Measurements from ENCODE around the gene LAMB4.

The LAMB4 gene

DNA sequence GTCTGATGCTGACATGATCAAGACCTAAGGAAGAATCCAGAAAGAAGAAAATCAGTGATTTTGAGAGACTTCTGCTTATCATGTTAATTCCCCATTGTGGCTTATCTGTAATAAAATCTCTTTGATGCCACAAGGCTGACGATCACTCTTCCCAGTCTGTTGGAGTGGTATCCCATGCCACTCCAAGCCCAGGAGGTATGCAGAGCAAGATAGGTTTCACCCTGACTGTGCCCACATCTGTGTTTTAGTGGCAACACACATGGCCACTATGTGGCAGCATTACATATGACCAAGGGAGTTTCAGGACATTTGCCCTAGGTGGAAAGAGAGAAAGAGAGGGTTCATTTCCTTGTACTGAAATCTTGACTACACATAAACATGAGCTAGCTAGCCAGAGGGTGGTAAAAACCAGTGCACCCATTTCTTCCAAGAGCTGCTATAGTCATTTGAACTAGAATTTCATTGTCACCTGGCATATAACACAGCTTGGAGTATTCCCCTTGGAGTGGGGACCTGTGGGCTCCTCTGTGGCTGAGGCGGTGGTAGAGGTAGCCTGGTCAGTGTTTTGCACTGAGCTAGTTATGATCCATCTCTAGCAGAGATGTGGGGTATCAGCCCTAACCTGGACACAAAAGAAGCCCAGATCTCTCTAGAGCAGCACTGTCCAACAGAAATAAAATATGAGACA is 20.8 kb downstream of the LAMB4 start:
- Histone ChIP-seq H3K36me3 (ENCODE audit: control insufficient read depth in 4 of 4, insufficient read depth in 4 of 4, low read length in 3 of 4) (no peaks in the 10 kb centered on the region), H3K9me3 (ENCODE audit: control extremely low read depth in 1 of 5, control insufficient read depth in 4 of 5, insufficient read depth in 2 of 5, low read depth in 1 of 5, low read length in 4 of 5) (no peaks in the 10 kb centered on the region), H3K4me3 (ENCODE audit: control insufficient read depth in 1 of 7, extremely low read depth in 1 of 7, insufficient read depth in 4 of 7, low read depth in 2 of 7, low read length in 6 of 7) (no peak overlapping the region), H3K4me1 (ENCODE audit: control extremely low read depth in 1 of 4, control insufficient read depth in 4 of 4, insufficient read depth in 4 of 4, low read length in 3 of 4) (no peaks in the 10 kb centered on the region), H3K27ac (ENCODE audit: insufficient read depth in 1 of 2, low read depth in 1 of 2, low read length in 2 of 2, poor library complexity in 1 of 2, severe bottlenecking in 2 of 2) (no peak overlapping the region), H3K27me3 (replicated peaks in 2 of 5; ENCODE audit: control insufficient read depth in 4 of 5, insufficient read depth in 5 of 5, low read length in 4 of 5) (no peaks in the 10 kb centered on the region)
- POLR2A ChIA-PET = no interaction called here
- 50% methylated on average over 2 of the region's 2 CpGs for WGBS (ENCODE audit: insufficient coverage)
- CTCF ChIA-PET = interaction anchor here (0.6 to 10.6 kb wide), 9 partner anchors 9 to 39 kb away, joined by 3 to 121 read pairs (median 3); no protein-coding TSS in a partner anchor
- DNase-seq = peak; percentile 29 to 48 (median 34)

DNA sequence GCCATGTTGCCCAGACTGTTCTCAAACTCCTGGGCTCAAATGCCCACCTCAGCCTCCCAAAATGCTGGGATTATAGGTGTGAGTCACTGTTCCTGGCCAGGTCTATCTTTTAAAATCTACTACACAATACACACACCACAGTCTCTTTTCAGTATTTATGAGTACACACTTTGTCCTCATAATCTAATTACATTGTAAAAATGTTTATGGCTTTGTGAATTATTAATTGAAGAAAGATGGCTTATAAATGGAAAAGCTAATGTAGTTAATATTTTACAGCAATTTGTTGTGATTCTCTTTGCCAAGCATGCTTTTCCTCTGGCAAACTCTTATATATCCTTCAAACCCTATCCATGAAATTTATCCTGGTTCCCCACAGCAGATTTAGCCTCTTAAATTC is 22.0 kb downstream of the LAMB4 start:
- DNase-seq = no peak
- Histone ChIP-seq H3K27me3 (replicated peaks in 2 of 5; ENCODE audit: control insufficient read depth in 4 of 5, insufficient read depth in 5 of 5, low read length in 4 of 5) (no peaks in the 10 kb centered on the region), H3K4me3 (ENCODE audit: control insufficient read depth in 1 of 7, extremely low read depth in 1 of 7, insufficient read depth in 4 of 7, low read depth in 2 of 7, low read length in 6 of 7) (no peak overlapping the region), H3K27ac (ENCODE audit: insufficient read depth in 1 of 2, low read depth in 1 of 2, low read length in 2 of 2, poor library complexity in 1 of 2, severe bottlenecking in 2 of 2) (no peak overlapping the region), H3K36me3 (ENCODE audit: control insufficient read depth in 4 of 4, insufficient read depth in 4 of 4, low read length in 3 of 4) (no peaks in the 10 kb centered on the region), H3K4me1 (ENCODE audit: control extremely low read depth in 1 of 4, control insufficient read depth in 4 of 4, insufficient read depth in 4 of 4, low read length in 3 of 4) (no peaks in the 10 kb centered on the region), H3K9me3 (ENCODE audit: control extremely low read depth in 1 of 5, control insufficient read depth in 4 of 5, insufficient read depth in 2 of 5, low read depth in 1 of 5, low read length in 4 of 5) (no peaks in the 10 kb centered on the region)
- CTCF ChIA-PET = interaction anchor here (10.6 kb wide), 1 partner anchor 38 kb away, joined by 121 read pairs; no protein-coding TSS in a partner anchor
- POLR2A ChIA-PET = no interaction called here

DNA sequence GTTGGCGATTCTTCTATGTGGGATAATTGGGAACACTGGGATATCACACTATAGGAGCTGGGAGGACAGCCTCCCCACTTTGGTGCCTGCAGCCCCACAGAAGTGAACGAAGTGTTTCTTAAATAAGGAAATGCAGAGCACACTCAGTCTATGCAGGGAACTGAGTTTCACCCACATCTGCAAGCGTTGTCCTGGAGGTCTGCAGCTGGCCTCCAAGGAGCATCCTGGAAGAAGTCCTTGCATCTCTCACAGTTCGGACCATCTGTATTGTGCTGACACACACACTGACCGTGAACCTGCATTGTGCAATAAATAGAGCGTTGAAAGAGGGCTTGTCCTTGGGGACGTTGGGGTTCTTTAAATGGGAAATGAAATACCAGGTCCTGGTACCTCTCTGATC is 25.8 kb downstream of the LAMB4 start:
- CTCF ChIA-PET = interaction anchor here (1.3 to 10.6 kb wide), 2 partner anchors 9 to 41 kb away, joined by 5 to 121 read pairs; no protein-coding TSS in a partner anchor
- H3K27ac ChIP-seq (ENCODE audit: insufficient read depth in 1 of 2, low read depth in 1 of 2, low read length in 2 of 2, poor library complexity in 1 of 2, severe bottlenecking in 2 of 2) = no peak overlapping the region
- DNase-seq = no peak

GRCh38 chr7:108103558-108104298 is 26.4 kb downstream of the LAMB4 start:
- WGBS (ENCODE audit: insufficient coverage) = 92% methylated on average over 4 of the region's 5 CpGs
- H3K4me1 ChIP-seq (ENCODE audit: control extremely low read depth in 1 of 4, control insufficient read depth in 4 of 4, insufficient read depth in 4 of 4, low read length in 3 of 4) = no peaks in the 10 kb centered on the region
- ChIA-PET CTCF (interaction anchor here (1.3 to 10.6 kb wide), 2 partner anchors 10 to 42 kb away, joined by 5 to 121 read pairs; no protein-coding TSS in a partner anchor), POLR2A (no interaction called here)
- H3K4me3 ChIP-seq (ENCODE audit: control insufficient read depth in 1 of 7, extremely low read depth in 1 of 7, insufficient read depth in 4 of 7, low read depth in 2 of 7, low read length in 6 of 7) = no peak overlapping the region
- DNase-seq = no peak
- H3K27me3 ChIP-seq (replicated peaks in 2 of 5; ENCODE audit: control insufficient read depth in 4 of 5, insufficient read depth in 5 of 5, low read length in 4 of 5) = no peaks in the 10 kb centered on the region
- H3K27ac ChIP-seq (ENCODE audit: insufficient read depth in 1 of 2, low read depth in 1 of 2, low read length in 2 of 2, poor library complexity in 1 of 2, severe bottlenecking in 2 of 2) = peak overlapping the region in 1 of 2 experiments; percentile 53
- no peaks in the 10 kb centered on the region for H3K9me3 ChIP-seq (ENCODE audit: control extremely low read depth in 1 of 5, control insufficient read depth in 4 of 5, insufficient read depth in 2 of 5, low read depth in 1 of 5, low read length in 4 of 5)
- H3K36me3 ChIP-seq (ENCODE audit: control insufficient read depth in 4 of 4, insufficient read depth in 4 of 4, low read length in 3 of 4) = no peaks in the 10 kb centered on the region

More for the DNA sequence above, 25.8 kb downstream of the LAMB4 start:
- Histone ChIP-seq H3K4me3 (ENCODE audit: control insufficient read depth in 1 of 7, extremely low read depth in 1 of 7, insufficient read depth in 4 of 7, low read depth in 2 of 7, low read length in 6 of 7) (no peak overlapping the region), H3K4me1 (ENCODE audit: control extremely low read depth in 1 of 4, control insufficient read depth in 4 of 4, insufficient read depth in 4 of 4, low read length in 3 of 4) (no peaks in the 10 kb centered on the region), H3K36me3 (ENCODE audit: control insufficient read depth in 4 of 4, insufficient read depth in 4 of 4, low read length in 3 of 4) (no peaks in the 10 kb centered on the region), H3K27me3 (replicated peaks in 2 of 5; ENCODE audit: control insufficient read depth in 4 of 5, insufficient read depth in 5 of 5, low read length in 4 of 5) (no peaks in the 10 kb centered on the region), H3K9me3 (ENCODE audit: control extremely low read depth in 1 of 5, control insufficient read depth in 4 of 5, insufficient read depth in 2 of 5, low read depth in 1 of 5, low read length in 4 of 5) (no peaks in the 10 kb centered on the region)
- 92% methylated on average over 3 of the region's 7 CpGs for WGBS (ENCODE audit: insufficient coverage)
- POLR2A ChIA-PET = no interaction called here

GRCh38 chr7:108102671-108103312 is 27.4 kb downstream of the LAMB4 start:
- Histone ChIP-seq H3K4me3 (ENCODE audit: control insufficient read depth in 1 of 7, extremely low read depth in 1 of 7, insufficient read depth in 4 of 7, low read depth in 2 of 7, low read length in 6 of 7) (no peak overlapping the region), H3K4me1 (ENCODE audit: control extremely low read depth in 1 of 4, control insufficient read depth in 4 of 4, insufficient read depth in 4 of 4, low read length in 3 of 4) (no peaks in the 10 kb centered on the region), H3K36me3 (ENCODE audit: control insufficient read depth in 4 of 4, insufficient read depth in 4 of 4, low read length in 3 of 4) (no peaks in the 10 kb centered on the region), H3K27ac (ENCODE audit: insufficient read depth in 1 of 2, low read depth in 1 of 2, low read length in 2 of 2, poor library complexity in 1 of 2, severe bottlenecking in 2 of 2) (peak overlapping the region in 1 of 2 experiments; percentile 53), H3K27me3 (replicated peaks in 2 of 5; ENCODE audit: control insufficient read depth in 4 of 5, insufficient read depth in 5 of 5, low read length in 4 of 5) (peaks cover 0 to 2% (median 0%) of the 10 kb centered on the region in 5 experiments), H3K9me3 (ENCODE audit: control extremely low read depth in 1 of 5, control insufficient read depth in 4 of 5, insufficient read depth in 2 of 5, low read depth in 1 of 5, low read length in 4 of 5) (no peaks in the 10 kb centered on the region)
- ChIA-PET POLR2A (no interaction called here), CTCF (interaction anchor here (0.9 to 1.0 kb wide), 2 partner anchors 11 to 43 kb away, joined by 3 to 4 read pairs; no protein-coding TSS in a partner anchor)
- no peak for DNase-seq
- 92% methylated on average over 20 of the region's 20 CpGs for WGBS (ENCODE audit: insufficient coverage)

GRCh38 chr7:108101759-108102158 is 28.4 kb downstream of the LAMB4 start:
- Histone ChIP-seq H3K27ac (ENCODE audit: insufficient read depth in 1 of 2, low read depth in 1 of 2, low read length in 2 of 2, poor library complexity in 1 of 2, severe bottlenecking in 2 of 2) (no peak overlapping the region), H3K27me3 (replicated peaks in 2 of 5; ENCODE audit: control insufficient read depth in 4 of 5, insufficient read depth in 5 of 5, low read length in 4 of 5) (peaks cover 0 to 2% (median 0%) of the 10 kb centered on the region in 5 experiments), H3K36me3 (ENCODE audit: control insufficient read depth in 4 of 4, insufficient read depth in 4 of 4, low read length in 3 of 4) (no peaks in the 10 kb centered on the region), H3K4me1 (ENCODE audit: control extremely low read depth in 1 of 4, control insufficient read depth in 4 of 4, insufficient read depth in 4 of 4, low read length in 3 of 4) (no peaks in the 10 kb centered on the region), H3K9me3 (ENCODE audit: control extremely low read depth in 1 of 5, control insufficient read depth in 4 of 5, insufficient read depth in 2 of 5, low read depth in 1 of 5, low read length in 4 of 5) (no peaks in the 10 kb centered on the region), H3K4me3 (ENCODE audit: control insufficient read depth in 1 of 7, extremely low read depth in 1 of 7, insufficient read depth in 4 of 7, low read depth in 2 of 7, low read length in 6 of 7) (no peak overlapping the region)
- no peak for DNase-seq
- ChIA-PET POLR2A (no interaction called here), CTCF (no interaction called here)
- 97% methylated on average over 3 of the region's 3 CpGs for WGBS (ENCODE audit: insufficient coverage)

DNA sequence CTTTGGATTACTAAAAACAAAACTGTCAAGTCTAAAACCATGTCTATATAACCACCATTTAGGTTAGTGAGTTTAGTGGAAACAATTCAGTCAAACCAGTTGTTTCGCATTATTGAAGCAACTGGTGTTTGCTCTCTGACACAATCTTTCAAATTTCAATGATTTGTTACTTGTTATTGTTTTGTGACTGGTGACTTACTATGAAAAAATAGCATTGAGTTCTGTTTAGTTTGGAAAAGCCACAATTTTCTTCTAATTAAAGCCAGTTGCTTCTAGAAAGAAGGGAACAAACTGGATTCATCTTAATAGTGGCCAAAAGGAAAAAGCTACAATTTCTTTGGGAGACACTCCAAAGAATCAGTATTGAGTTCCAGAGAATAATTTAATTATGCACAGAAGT is 30.4 kb downstream of the LAMB4 start:
- DNase-seq = no peak
- no peaks in the 10 kb centered on the region for H3K9me3 ChIP-seq (ENCODE audit: control extremely low read depth in 1 of 5, control insufficient read depth in 4 of 5, insufficient read depth in 2 of 5, low read depth in 1 of 5, low read length in 4 of 5)
- peaks cover 0 to 2% (median 0%) of the 10 kb centered on the region in 5 experiments for H3K27me3 ChIP-seq (replicated peaks in 2 of 5; ENCODE audit: control insufficient read depth in 4 of 5, insufficient read depth in 5 of 5, low read length in 4 of 5)
- ChIA-PET CTCF (no interaction called here), POLR2A (no interaction called here)
- WGBS (ENCODE audit: insufficient coverage) = no CpG with 5 or more reads among the region's 1 CpG
- no peak overlapping the region for H3K27ac ChIP-seq (ENCODE audit: insufficient read depth in 1 of 2, low read depth in 1 of 2, low read length in 2 of 2, poor library complexity in 1 of 2, severe bottlenecking in 2 of 2)
- no peak overlapping the region for H3K4me3 ChIP-seq (ENCODE audit: control insufficient read depth in 1 of 7, extremely low read depth in 1 of 7, insufficient read depth in 4 of 7, low read depth in 2 of 7, low read length in 6 of 7)
- peaks cover 0 to 7% (median 0%) of the 10 kb centered on the region in 4 experiments for H3K4me1 ChIP-seq (ENCODE audit: control extremely low read depth in 1 of 4, control insufficient read depth in 4 of 4, insufficient read depth in 4 of 4, low read length in 3 of 4)
- no peaks in the 10 kb centered on the region for H3K36me3 ChIP-seq (ENCODE audit: control insufficient read depth in 4 of 4, insufficient read depth in 4 of 4, low read length in 3 of 4)

Measured in common myeloid progenitor, CD34-positive (primary cell).